GM19238 (cell line): ENCODE results near the gene TMEM271.

Experiments used
- DNase-seq: peaks from one replicate; pipeline ENCODE4 v3.0.0; 2011; ENCODE audit warnings: low spot score; ENCODE audit not compliant: insufficient read length

Gene TMEM271

GRCh38 chr4:579543-580175 is 3.6 kb upstream of the TMEM271 start:
- DNase-seq, result no peak

- no peak for DNase-seq
Observed at GRCh38 chr4:578451-579443, 2.7 kb upstream of the TMEM271 start.

GRCh38 chr4:577499-578450 is 1.7 kb upstream of the TMEM271 start:
- no peak for DNase-seq

- DNase-seq, result no peak
Observed at GRCh38 chr4:576991-577498, 950 bp upstream of the TMEM271 start.

- no peak for DNase-seq
Observed at GRCh38 chr4:575281-576141, 584 bp downstream of the TMEM271 start.

- no peak for DNase-seq
Observed at GRCh38 chr4:574346-575161, 1.5 kb downstream of the TMEM271 start.

GRCh38 chr4:573122-573892 is 2.8 kb downstream of the TMEM271 start:
- DNase-seq, result no peak

- no peak for DNase-seq
Observed at GRCh38 chr4:572594-572993, 3.5 kb downstream of the TMEM271 start.

- no peak for DNase-seq
Observed at GRCh38 chr4:571838-572572, 4.1 kb downstream of the TMEM271 start.

- no peak for DNase-seq
Observed at GRCh38 chr4:570754-571153, 5.3 kb downstream of the TMEM271 start.

GRCh38 chr4:569958-570667 is 6.0 kb downstream of the TMEM271 start:
- no peak for DNase-seq

- DNase-seq, result no peak
Observed at GRCh38 chr4:568962-569361, 7.1 kb downstream of the TMEM271 start.

GRCh38 chr4:568351-568652 is 7.8 kb downstream of the TMEM271 start:
- DNase-seq, result no peak

GRCh38 chr4:567457-568350 is 8.4 kb downstream of the TMEM271 start:
- DNase-seq, result no peak

- DNase-seq, result no peak
Observed at GRCh38 chr4:566508-567295, 9.4 kb downstream of the TMEM271 start.

- DNase-seq, result no peak
Observed at GRCh38 chr4:566035-566434, 10.1 kb downstream of the TMEM271 start.
